Skeletal muscle satellite cell (primary cell): Measurements from ENCODE around the gene MPZL3.

Experiments used
- H3K27me3 ChIP-seq: 2 replicates; pipeline ENCODE4 v1.7.0; 2013; ENCODE audit warnings: low read length; ENCODE audit not compliant: control insufficient read depth, insufficient read depth
- H3K36me3 ChIP-seq: 2 replicates; pipeline ENCODE4 v1.7.0; 2013; ENCODE audit warnings: mild to moderate bottlenecking, control low read depth, low read length; ENCODE audit not compliant: insufficient read depth
- H3K4me1 ChIP-seq: 2 replicates; pipeline ENCODE4 v1.7.0; 2013; ENCODE audit warnings: low read length; ENCODE audit not compliant: control insufficient read depth, insufficient read depth
- H3K4me2 ChIP-seq: 2 replicates; pipeline ENCODE4 v1.7.0; 2013; ENCODE audit warnings: mild to moderate bottlenecking, low read length
- H3K4me3 ChIP-seq: 2 replicates; pipeline ENCODE4 v1.7.0; 2013; ENCODE audit warnings: low read length
- H3K9ac ChIP-seq: 2 replicates; pipeline ENCODE4 v1.7.0; 2013; ENCODE audit warnings: mild to moderate bottlenecking, low read depth, low read length, moderate library complexity
- H3K9me3 ChIP-seq: replicated peaks from 2 replicates; pipeline ENCODE4 v1.7.0; 2013; ENCODE audit warnings: mild to moderate bottlenecking, control low read depth, low read length

The MPZL3 gene

DNA sequence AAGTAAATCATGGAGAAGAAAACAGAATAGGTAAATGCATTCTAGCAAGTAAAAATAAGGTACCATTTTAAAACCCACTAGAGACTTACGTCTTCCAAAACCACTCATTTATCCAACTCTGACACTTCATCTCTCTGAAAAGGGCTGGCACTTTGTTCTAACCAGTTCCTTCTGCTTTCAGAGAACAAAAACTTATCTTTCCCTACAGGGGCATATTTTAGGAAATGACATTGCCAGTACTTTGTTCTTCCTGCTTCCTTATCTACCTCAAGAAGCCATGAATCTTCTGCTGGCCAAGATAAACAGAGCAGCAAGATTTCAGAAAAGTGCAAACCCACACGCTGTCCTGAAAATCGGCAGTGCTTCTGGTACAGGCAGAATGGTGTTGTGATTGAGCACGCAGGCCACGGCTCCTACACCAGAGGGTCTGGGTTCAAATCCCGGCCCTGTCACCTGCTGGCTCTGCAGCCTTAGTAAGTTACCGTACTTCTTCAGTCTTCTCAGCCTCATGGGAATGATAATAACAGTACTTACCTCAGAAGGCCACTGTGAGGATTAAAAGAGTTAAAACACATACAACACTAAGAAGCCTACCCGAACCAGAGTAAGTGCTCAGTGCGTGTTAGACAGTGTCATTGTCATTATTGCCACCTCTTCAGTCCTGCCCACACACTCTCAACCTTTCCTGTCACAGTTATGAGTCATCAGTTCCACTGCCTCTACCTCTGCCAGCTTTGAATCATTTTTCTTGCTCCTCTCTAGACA lies 11.0 kb downstream of the MPZL3 start:
- no peaks in the 10 kb centered on the region for H3K4me1 ChIP-seq
- peaks cover 25% of the 10 kb centered on the region for H3K27me3 ChIP-seq
- H3K36me3 ChIP-seq, result no peaks in the 10 kb centered on the region
- H3K4me3 ChIP-seq, result no peak overlapping the region
- no peaks in the 10 kb centered on the region for H3K9me3 ChIP-seq
- no peak overlapping the region for H3K9ac ChIP-seq
- no peak overlapping the region for H3K4me2 ChIP-seq

DNA sequence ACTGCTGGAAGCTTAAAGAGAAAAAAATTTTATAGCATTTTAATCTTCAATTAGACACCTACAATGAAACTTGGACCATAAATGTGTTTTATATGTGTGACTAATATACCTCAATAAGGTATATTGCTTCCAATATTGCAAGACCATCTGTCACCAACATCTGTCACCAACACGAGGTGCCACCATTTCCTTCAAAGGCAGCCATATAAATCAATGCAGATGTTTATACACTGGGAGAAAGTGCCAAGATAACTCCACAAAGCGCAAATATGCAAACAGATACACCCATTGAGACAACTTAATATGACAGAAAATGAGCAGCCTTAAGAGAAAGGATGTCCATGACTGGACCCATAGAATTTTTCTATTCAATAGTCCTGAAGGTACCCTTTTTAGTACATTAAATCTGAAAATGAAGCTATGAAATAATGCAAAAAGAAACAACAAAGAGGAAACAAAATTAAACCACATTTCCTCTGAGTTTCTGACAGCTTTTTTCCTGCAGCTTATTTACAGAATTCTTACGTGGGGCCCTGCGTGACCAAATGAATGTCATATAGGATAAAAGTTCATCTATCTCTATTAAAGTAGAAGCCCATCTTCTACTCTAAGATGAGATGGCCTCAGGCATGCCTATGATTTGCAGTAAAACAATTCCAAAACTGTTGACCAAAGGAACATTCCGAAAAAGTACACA lies 12.5 kb downstream of the MPZL3 start:
- H3K27me3 ChIP-seq, result peaks cover 34% of the 10 kb centered on the region
- H3K4me1 ChIP-seq, result no peaks in the 10 kb centered on the region
- no peaks in the 10 kb centered on the region for H3K9me3 ChIP-seq
- H3K9ac ChIP-seq, result no peak overlapping the region
- H3K4me2 ChIP-seq, result no peak overlapping the region
- H3K4me3 ChIP-seq, result no peak overlapping the region
- no peaks in the 10 kb centered on the region for H3K36me3 ChIP-seq

DNA sequence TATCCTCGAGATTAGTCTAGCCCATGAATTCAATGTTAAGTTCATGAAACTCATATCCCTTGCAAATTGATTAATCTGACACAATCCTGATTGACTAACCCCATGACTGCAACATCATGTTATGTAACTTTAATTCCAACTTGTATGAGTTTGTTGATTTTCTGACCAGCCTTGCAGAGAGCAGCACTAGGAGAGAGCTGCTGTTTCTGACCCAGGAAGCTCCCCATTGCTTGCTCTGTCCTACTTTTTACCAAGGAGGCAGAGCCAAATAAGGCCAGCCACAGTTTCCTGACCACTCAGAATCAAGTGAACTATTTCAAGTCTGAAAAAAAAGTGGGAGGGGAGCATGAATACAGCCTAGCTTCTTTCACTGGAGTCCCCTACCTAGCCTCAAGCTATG lies 13.2 kb downstream of the MPZL3 start:
- Histone ChIP-seq H3K4me1 (no peaks in the 10 kb centered on the region), H3K9me3 (no peaks in the 10 kb centered on the region), H3K9ac (no peak overlapping the region), H3K36me3 (no peaks in the 10 kb centered on the region), H3K27me3 (peaks cover 30% of the 10 kb centered on the region), H3K4me2 (no peak overlapping the region), H3K4me3 (no peak overlapping the region)

GRCh38 chr11:118238421-118238820 lies 13.7 kb downstream of the MPZL3 start:
- H3K36me3 ChIP-seq, result no peaks in the 10 kb centered on the region
- no peak overlapping the region for H3K4me3 ChIP-seq
- H3K27me3 ChIP-seq, result peaks cover 30% of the 10 kb centered on the region
- H3K4me2 ChIP-seq, result no peak overlapping the region
- no peaks in the 10 kb centered on the region for H3K4me1 ChIP-seq
- no peak overlapping the region for H3K9ac ChIP-seq
- no peaks in the 10 kb centered on the region for H3K9me3 ChIP-seq

DNA sequence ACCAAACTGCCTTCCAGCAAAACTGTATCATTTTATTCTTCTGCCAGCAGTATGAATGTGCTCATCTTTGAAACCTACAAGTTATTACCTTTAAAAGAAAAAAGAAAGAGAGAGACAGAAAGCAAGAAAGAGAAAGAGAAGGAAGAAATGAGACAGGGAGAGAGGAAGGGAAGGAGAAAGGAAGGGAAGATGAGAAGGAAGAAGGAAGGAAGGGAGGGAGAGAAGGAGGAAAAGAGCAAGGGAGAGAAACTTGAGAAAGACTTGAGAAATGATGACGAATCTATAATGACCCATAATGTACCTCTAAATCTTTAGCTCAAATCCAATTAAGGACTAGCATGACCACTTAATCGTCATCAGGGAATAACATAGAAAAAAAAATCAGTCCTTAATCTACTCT lies 16.0 kb downstream of the MPZL3 start:
- Histone ChIP-seq H3K9ac (no peak overlapping the region), H3K9me3 (no peaks in the 10 kb centered on the region), H3K4me3 (no peak overlapping the region), H3K4me1 (no peaks in the 10 kb centered on the region), H3K27me3 (peaks cover 21% of the 10 kb centered on the region), H3K36me3 (no peaks in the 10 kb centered on the region), H3K4me2 (no peak overlapping the region)

DNA sequence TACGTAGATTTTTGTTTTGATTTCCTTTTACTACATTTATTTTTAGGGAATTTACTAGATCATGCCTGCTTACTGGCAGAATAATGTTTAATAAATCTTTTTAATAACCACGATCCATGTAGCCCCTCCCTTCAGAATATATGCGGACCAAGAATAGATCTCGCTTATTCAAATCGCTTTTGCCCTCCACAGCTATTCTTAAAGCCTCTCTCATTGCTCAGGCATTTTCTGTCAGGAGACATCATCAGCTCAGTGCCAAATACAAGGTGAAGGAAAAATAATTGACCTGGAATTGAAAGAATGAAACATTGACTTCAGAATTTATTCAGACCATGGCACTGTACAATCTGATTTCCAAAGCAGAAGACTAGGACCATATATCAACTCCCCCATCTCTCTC lies 17.3 kb downstream of the MPZL3 start:
- Histone ChIP-seq H3K36me3 (no peaks in the 10 kb centered on the region), H3K4me1 (no peaks in the 10 kb centered on the region), H3K4me3 (no peak overlapping the region), H3K27me3 (peaks cover 17% of the 10 kb centered on the region), H3K4me2 (no peak overlapping the region), H3K9ac (no peak overlapping the region), H3K9me3 (no peaks in the 10 kb centered on the region)

DNA sequence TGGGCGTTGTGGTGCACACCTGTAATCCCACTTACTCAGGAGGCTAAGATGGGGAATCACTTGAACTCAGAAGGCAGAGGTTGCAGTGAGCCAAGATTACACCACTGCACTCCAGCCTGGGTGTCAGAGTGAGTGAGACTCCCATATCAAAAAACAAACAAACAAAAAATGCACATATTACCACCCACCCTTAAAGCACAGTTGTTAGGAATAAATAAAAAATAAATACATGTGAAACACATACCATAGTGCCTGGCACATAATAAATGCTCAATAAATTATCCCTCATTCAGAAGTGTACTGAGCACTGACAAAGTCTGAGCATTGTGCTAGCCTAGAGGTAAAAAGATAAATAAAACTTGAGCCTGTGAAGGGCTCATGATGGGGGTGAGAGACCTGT lies 18.3 kb downstream of the MPZL3 start:
- H3K9ac ChIP-seq, result no peak overlapping the region
- H3K9me3 ChIP-seq, result no peaks in the 10 kb centered on the region
- H3K4me3 ChIP-seq, result no peak overlapping the region
- no peak overlapping the region for H3K4me2 ChIP-seq
- H3K27me3 ChIP-seq, result peaks cover 17% of the 10 kb centered on the region
- H3K36me3 ChIP-seq, result no peaks in the 10 kb centered on the region
- no peaks in the 10 kb centered on the region for H3K4me1 ChIP-seq

DNA sequence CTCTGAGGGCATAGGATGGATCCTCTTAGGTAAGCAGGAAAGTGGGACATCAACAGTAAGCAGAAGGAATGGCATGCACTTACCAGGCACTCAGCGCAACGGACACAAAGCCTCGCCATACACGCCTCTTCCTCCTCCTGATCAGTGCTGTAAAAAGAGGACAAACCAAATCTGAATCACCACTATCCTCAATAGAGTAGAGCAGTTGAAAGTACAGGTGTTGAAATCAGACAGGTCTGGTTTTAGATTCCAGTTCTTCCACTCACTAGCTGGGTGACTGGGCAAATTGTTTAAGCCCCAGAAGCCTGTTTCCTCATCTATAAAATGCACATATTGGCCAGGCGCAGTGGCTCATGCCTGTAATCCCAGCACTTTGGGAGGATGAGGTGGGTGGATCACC lies 18.8 kb downstream of the MPZL3 start:
- no peak overlapping the region for H3K9ac ChIP-seq
- H3K4me1 ChIP-seq, result no peaks in the 10 kb centered on the region
- H3K36me3 ChIP-seq, result no peaks in the 10 kb centered on the region
- H3K4me2 ChIP-seq, result no peak overlapping the region
- no peak overlapping the region for H3K4me3 ChIP-seq
- peaks cover 17% of the 10 kb centered on the region for H3K27me3 ChIP-seq
- no peaks in the 10 kb centered on the region for H3K9me3 ChIP-seq

- Histone ChIP-seq H3K4me1 (no peaks in the 10 kb centered on the region), H3K4me3 (no peak overlapping the region), H3K4me2 (no peak overlapping the region), H3K9ac (no peak overlapping the region), H3K36me3 (no peaks in the 10 kb centered on the region), H3K27me3 (peaks cover 20% of the 10 kb centered on the region), H3K9me3 (no peaks in the 10 kb centered on the region)
These were observed 19.5 kb downstream of the MPZL3 start for GRCh38 chr11:118232659-118233058.

DNA sequence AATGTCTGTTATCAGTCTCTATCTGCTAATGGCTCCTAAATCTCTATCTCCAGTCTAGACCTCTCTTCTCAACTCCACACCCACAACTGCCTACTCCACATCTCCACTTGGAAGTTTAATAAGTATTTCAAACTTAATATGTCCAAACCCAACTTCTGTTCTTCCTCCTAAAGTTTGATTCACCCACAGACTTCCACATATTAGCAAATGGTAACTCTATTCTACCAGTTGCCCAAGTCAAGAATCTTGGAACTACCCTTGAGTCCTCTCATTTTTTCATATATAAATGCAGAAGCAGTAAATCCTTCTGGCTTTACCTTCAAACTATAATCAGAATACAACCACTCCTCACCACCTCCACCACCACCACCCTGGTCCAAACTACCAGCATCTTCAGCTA lies 20.7 kb downstream of the MPZL3 start:
- peaks cover 21% of the 10 kb centered on the region for H3K27me3 ChIP-seq
- no peaks in the 10 kb centered on the region for H3K36me3 ChIP-seq
- no peaks in the 10 kb centered on the region for H3K4me1 ChIP-seq
- no peaks in the 10 kb centered on the region for H3K9me3 ChIP-seq
- no peak overlapping the region for H3K4me2 ChIP-seq
- H3K4me3 ChIP-seq, result no peak overlapping the region
- no peak overlapping the region for H3K9ac ChIP-seq

GRCh38 chr11:118230088-118230487 lies 22.1 kb downstream of the MPZL3 start:
- Histone ChIP-seq H3K9ac (no peak overlapping the region), H3K36me3 (no peaks in the 10 kb centered on the region), H3K27me3 (peaks cover 9% of the 10 kb centered on the region), H3K4me2 (no peak overlapping the region), H3K9me3 (no peaks in the 10 kb centered on the region), H3K4me1 (no peaks in the 10 kb centered on the region), H3K4me3 (no peak overlapping the region)
